ENCODE data around the gene GALNS. TPM values are rescaled to one million over a fixed set of nuclear protein-coding genes. Genes with fewer than 3 reads are reported as not detected.
A peak's percentile ranks its signal among the peaks of the same experiment; 100 is the strongest.

GALNS gene
- total and polyA plus RNA-seq, 2 of the 13 experiments (the other 11 are each of a cell fraction or from before 2014, with no cell fraction given) = 9.2 to 9.8 TPM

GRCh38 chr16:88811769-88812512 is 44.8 kb downstream of the GALNS start, which contains the start of gene APRT (continued):
- TF ChIP-seq CHCHD3 (CRISPR knock-in tag; IDR thresholded peaks at IDR 0.05) (no peak; the same call in 1 of the 2 replicates), KMT2A (CRISPR knock-in tag; IDR thresholded peaks at IDR 0.05) (no peak; the same call in none of the 2 replicates), TP53 (CRISPR knock-in tag; conservative IDR thresholded peaks at IDR 0.05) (no peak), GTF2F1 (IDR thresholded peaks at IDR 0.05; ENCODE audit: low read length) (0 out of 2 replicates have a peak, but pooled peaks have one; percentile 63), KDM3A (CRISPR knock-in tag; IDR thresholded peaks at IDR 0.05; ENCODE audit: low read depth) (peak; percentile 12; the same call in 1 of the 2 replicates), NFKB2 (CRISPR knock-in tag; IDR thresholded peaks at IDR 0.05; ENCODE audit: borderline replicate concordance) (peak; percentile 83), ZBTB10 (CRISPR knock-in tag; IDR thresholded peaks at IDR 0.05; ENCODE audit: borderline replicate concordance) (0 out of 2 replicates have a peak, but pooled peaks have one; percentile 12), TFAP4 (IDR thresholded peaks at IDR 0.05; ENCODE audit: borderline replicate concordance, low read depth) (peak; percentile 18; the same call in 1 of the 2 replicates), MXD3 (CRISPR knock-in tag; IDR thresholded peaks at IDR 0.05) (peak; percentile 95), NFRKB (IDR thresholded peaks at IDR 0.05) (no peak), FOXM1 (CRISPR knock-in tag; IDR thresholded peaks at IDR 0.05) (peak; percentile 58; the same call in 1 of the 2 replicates), ZNF770 (CRISPR knock-in tag; IDR thresholded peaks at IDR 0.05) (no peak; the same call in 1 of the 2 replicates)
- TF ChIP-seq, protein P1, sequence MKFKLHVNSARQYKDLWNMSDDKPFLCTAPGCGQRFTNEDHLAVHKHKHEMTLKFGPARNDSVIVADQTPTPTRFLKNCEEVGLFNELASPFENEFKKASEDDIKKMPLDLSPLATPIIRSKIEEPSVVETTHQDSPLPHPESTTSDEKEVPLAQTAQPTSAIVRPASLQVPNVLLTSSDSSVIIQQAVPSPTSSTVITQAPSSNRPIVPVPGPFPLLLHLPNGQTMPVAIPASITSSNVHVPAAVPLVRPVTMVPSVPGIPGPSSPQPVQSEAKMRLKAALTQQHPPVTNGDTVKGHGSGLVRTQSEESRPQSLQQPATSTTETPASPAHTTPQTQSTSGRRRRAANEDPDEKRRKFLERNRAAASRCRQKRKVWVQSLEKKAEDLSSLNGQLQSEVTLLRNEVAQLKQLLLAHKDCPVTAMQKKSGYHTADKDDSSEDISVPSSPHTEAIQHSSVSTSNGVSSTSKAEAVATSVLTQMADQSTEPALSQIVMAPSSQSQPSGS (CRISPR knock-in tag; IDR thresholded peaks at IDR 0.05) = peak; percentile 35; the same call in 1 of the 2 replicates
- TF ChIP-seq, protein P2, sequence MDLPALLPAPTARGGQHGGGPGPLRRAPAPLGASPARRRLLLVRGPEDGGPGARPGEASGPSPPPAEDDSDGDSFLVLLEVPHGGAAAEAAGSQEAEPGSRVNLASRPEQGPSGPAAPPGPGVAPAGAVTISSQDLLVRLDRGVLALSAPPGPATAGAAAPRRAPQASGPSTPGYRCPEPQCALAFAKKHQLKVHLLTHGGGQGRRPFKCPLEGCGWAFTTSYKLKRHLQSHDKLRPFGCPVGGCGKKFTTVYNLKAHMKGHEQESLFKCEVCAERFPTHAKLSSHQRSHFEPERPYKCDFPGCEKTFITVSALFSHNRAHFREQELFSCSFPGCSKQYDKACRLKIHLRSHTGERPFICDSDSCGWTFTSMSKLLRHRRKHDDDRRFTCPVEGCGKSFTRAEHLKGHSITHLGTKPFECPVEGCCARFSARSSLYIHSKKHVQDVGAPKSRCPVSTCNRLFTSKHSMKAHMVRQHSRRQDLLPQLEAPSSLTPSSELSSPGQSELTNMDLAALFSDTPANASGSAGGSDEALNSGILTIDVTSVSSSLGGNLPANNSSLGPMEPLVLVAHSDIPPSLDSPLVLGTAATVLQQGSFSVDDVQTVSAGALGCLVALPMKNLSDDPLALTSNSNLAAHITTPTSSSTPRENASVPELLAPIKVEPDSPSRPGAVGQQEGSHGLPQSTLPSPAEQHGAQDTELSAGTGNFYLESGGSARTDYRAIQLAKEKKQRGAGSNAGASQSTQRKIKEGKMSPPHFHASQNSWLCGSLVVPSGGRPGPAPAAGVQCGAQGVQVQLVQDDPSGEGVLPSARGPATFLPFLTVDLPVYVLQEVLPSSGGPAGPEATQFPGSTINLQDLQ (CRISPR knock-in tag; IDR thresholded peaks at IDR 0.05) = peak; percentile 16; the same call in 1 of the 2 replicates
- TF ChIP-seq, protein P3, sequence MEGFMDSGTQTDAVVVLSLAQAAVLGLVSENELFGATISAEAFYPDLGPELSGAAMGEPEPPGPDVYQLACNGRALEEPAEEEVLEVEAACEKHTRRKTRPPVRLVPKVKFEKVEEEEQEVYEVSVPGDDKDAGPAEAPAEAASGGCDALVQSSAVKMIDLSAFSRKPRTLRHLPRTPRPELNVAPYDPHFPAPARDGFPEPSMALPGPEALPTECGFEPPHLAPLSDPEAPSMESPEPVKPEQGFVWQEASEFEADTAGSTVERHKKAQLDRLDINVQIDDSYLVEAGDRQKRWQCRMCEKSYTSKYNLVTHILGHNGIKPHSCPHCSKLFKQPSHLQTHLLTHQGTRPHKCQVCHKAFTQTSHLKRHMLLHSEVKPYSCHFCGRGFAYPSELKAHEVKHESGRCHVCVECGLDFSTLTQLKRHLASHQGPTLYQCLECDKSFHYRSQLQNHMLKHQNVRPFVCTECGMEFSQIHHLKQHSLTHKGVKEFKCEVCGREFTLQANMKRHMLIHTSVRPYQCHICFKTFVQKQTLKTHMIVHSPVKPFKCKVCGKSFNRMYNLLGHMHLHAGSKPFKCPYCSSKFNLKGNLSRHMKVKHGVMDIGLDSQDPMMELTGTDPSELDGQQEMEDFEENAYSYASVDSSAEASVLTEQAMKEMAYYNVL (CRISPR knock-in tag; IDR thresholded peaks at IDR 0.05; ENCODE audit: borderline replicate concordance) = peak; percentile 83
